ENCODE data around the gene AKR1D1.
"Not testable (repeated sequence)": the region's sequence is repeated elsewhere in the genome, so short reads cannot be mapped to it uniquely, and the experiment has no call there.

The AKR1D1 gene

GRCh38 chr7:138125119-138125518 lies 48.9 kb downstream of the AKR1D1 start:
- DNase-seq (ENCODE audit: low read depth): peak; percentile 14

DNA sequence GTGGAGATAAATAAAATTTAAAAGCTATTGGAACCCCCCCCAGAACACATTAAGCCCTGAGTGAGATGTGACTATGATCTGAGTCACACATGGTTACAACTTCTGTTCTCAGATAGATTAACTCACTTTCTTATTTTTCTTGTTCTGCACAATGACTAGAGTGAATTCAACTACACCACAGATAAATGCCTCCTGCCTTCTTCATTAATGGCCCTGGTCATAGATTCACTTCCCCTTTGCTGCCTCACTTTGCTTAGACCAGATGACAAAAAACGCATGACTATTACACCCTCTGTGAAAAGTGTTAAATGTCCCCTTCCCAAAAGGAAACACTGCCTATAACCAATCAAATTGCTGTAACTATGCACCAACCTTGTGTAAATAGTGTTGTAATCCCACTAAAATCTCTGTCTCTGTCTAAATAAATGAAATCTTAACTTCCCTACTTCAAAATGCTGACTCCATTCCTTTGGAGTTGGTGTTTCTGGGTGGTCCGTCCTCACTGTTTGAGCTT lies 49.4 kb downstream of the AKR1D1 start:
- peak; percentile 59 for DNase-seq (ENCODE audit: low read depth)

DNA sequence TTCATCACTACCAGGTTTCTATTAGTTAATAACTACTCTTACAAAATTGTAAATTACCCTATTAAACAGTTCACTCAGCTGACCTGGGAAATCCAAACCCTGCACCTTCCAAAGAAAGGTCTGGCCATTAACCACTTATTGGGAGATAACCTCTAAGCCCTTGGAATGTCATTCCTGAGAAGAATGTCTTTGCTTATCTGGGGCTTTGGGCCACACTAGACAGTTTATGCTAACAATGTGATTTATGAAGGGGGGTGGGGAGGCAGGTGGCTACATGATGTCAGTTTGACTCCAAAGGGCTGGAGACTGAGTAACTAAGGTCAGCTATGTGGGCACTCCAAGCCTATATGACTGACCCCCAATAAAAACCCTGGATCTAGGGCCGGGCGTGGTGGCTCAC lies 50.7 kb downstream of the AKR1D1 start:
- DNase-seq (ENCODE audit: low read depth): no peak

- DNase-seq (ENCODE audit: low read depth): no peak
These were observed 51.7 kb downstream of the AKR1D1 start for GRCh38 chr7:138127996-138128395.

DNA sequence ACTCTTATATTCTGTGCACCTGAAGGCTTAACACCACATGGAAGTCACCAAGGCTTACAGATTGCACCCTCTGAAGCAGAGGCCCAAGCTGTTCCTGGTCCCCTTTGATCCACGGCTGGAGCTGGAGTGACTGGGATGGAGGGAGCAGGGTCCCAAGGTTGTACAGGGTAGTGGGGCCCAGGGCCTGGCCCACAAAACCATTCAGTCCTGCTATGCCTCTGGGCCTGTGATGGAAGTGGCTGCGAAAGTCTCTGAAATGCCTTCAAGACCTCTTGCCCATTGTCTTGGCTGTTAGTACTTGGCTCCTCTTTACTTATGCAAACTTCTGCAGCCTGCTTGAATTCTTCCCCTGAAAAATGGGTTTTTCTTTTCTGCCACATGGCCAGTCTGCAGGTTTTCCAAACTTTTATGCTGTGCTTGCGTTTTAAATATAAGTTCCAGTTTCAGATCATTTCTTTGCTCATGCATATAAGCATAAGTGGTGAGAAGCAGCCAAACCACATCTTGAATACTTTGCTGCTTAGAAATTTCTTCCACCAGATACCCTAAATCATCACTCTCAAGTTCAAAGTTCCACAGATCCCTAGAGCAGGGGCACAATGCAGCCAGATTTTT lies 53.4 kb downstream of the AKR1D1 start:
- DNase-seq (ENCODE audit: low read depth): no peak

GRCh38 chr7:138137423-138138171 lies 61.3 kb downstream of the AKR1D1 start:
- DNase-seq (ENCODE audit: low read depth): no peak

GRCh38 chr7:138138244-138138643 lies 62.0 kb downstream of the AKR1D1 start:
- DNase-seq (ENCODE audit: low read depth): no peak

DNA sequence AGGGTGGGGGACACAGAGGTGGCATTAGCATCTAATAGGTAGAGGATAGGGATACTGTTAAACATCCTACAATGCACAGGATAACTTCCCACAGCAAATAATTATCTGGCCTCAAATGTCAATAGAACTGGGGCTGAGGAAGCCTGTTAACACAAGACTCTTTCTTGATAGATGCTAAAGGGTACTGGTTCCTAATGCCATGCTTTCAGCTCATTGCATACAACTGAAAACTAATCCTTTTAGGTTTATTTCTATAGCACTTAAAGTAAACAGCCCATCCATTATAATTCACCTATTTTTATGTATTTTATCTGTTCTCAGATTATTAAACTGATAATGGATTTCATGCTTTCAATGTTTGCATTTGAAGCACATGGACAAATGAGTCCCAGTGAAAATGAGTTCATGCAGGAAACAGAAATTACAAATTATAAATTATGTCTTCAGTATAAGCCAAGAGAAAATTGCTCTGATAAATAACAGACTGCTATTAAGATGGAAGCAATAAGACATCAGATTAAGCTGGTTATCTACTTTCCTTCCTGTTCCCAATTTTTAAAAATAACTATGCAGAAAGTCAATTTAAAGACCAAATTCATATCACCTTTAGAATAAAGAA lies 66.4 kb downstream of the AKR1D1 start:
- DNase-seq (ENCODE audit: low read depth): no peak

- DNase-seq (ENCODE audit: low read depth): no peak
These were observed 68.7 kb downstream of the AKR1D1 start for GRCh38 chr7:138144958-138145357.

DNA sequence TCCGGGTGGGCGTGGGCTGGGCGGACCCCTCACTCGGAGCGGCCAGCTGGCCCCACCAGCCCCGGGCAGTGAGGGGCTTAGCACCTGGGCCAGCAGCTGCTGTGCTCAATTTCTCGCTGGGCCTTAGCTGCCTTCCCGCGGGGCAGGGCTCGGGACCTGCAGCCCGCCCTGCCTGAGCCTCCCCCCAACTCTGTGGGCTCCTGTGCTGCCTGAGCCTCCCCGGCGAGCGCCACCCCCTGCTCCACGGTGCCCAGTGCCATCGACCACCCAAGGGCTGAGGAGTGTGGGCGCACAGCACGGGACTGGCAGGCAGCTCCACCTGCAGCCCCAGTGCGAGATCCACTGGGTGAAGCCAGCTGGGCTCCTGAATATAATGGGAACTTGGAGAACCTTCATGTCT lies 70.0 kb downstream of the AKR1D1 start:
- not testable (repeated sequence) for DNase-seq (ENCODE audit: low read depth)

DNA sequence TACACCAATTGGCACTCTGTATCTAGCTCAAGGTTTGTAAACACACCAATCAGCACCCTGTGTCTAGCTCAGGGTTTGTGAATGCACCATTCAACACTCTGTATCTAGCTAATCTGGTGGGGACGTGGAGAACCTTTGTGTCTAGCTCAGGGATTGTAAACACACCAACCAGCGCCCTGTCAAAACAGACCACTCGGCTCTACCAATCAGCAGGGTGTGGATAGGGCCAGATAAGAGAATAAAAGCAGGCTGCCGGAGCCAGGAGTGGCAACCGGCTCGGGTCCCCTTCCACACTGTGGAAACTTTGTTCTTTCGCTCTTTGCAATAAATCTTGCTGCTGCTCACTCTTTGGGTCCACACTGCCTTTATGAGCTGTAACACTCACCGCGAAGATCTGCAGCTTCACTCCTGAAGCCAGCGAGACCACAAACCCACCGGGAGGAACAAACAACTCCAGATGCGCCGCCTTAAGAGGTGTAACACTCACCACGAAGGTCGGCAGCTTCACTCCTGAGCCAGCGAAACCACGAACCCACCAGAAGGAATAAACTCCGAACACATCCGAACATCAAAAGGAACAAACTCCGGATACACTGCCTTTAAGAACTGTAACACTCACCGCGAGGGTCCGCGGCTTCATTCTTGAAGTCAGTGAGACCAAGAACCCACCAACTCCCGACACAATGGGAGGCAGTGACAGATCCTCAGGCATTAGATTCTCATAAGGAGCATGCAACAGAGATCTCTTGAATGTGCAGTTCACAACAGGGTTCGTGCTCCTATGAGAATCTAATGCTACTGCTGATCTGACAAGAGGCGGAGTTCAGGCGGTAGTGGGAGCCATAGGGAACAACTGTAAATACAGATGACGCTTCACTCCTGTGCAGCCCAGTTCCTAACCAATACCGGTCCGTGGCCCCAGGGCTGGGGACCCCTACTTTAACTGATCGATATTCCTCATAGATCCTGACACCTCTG lies 70.8 kb downstream of the AKR1D1 start:
- not testable (repeated sequence) for DNase-seq (ENCODE audit: low read depth)

DNA sequence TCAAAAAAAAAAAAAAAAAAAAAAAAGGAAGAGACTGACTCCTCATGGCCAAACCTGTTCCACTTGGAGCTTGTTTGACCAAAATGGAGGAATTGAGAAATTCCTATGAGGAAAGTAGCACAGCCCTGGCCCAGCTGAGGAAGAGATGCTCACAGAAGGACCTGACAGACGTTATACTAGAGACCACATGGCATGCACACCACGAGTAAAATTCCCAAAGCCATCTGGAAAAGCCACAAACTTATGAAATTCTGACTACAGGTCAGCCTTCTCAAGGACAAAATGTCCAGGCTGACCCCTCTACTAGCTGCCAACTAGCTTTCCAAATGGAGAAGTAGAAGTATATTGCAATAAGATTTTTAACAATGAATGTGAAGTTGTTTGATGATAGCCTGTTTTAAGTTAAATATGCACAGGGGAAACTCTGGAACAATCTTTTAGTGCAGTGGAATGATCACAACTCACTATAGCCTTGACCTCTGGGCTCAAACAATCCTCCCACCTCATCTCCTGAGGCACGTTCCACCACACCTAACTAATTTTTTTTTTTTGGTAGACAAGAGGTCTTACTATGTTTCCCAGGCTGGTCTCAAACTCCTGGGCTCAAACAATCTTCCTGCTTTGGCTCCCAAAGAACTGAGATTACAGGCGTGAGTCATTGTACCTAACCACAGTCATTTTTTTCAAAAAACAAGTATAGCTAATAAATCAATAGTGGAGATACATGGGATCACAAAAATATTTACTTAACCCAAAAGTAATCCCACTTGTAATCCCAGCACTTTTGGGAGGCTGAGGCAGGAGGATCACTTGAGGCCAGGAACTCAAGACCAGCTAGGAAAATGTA lies 75.7 kb downstream of the AKR1D1 start:
- DNase-seq (ENCODE audit: low read depth): no peak

DNA sequence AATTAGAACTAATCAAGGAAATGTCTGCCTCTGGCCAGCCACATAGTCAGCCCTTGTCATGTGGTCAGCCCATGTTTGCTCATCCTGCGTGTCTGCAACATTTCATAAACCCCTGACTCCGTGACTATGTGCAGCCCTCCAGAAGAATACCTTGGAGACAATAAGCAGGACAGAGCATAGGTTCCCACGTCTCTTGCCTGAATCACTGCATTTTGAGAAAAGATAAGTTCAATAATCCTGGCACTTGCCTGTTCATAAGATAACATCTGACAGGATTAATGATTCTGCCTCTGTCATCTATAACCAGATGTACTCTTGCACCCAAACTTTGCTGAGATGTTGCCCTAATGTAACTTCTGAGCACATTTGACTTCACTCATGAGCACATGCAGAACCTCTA lies 78.4 kb downstream of the AKR1D1 start:
- DNase-seq (ENCODE audit: low read depth): no peak

- no peak for DNase-seq (ENCODE audit: low read depth)
These were observed 81.4 kb downstream of the AKR1D1 start for GRCh38 chr7:138157702-138158101.

GRCh38 chr7:138158739-138159528 lies 82.7 kb downstream of the AKR1D1 start:
- no peak for DNase-seq (ENCODE audit: low read depth)

GRCh38 chr7:138161600-138162081 lies 85.4 kb downstream of the AKR1D1 start:
- peak; percentile 80 for DNase-seq (ENCODE audit: low read depth)

GRCh38 chr7:138162236-138162635 lies 86.0 kb downstream of the AKR1D1 start:
- no peak for DNase-seq (ENCODE audit: low read depth)

GRCh38 chr7:138163800-138164199 lies 87.5 kb downstream of the AKR1D1 start:
- no peak for DNase-seq (ENCODE audit: low read depth)

GRCh38 chr7:138164804-138165203 lies 88.5 kb downstream of the AKR1D1 start:
- DNase-seq (ENCODE audit: low read depth): no peak

DNA sequence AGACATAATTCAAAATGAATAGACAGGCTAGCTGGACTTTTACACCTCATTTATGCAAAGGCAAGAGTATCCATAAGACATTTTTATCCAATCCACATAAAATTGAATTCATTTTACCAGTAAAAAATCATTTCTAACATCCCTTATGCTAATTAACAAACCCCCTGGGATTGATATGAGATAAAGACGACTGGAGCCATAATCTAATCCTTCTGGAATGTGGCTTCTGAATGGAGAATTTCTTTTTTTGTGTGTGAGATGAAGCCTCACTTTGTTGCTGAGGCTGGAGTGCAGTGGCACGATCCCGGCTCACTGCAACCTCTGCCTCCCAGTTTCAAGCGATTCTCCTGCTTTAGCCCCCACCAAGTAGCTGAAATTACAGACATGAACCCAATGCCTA lies 90.4 kb downstream of the AKR1D1 start:
- DNase-seq (ENCODE audit: low read depth): no peak

Measured in stromal cell of bone marrow (primary cell).